NOMO-1 treated with dmso at 0.1 percent for 144 hours (cell line): ENCODE results near the gene TTC16.

Experiments
- DNase-seq: peaks from one replicate; lab custom pipeline; 2025; ENCODE audit not compliant: unreplicated experiment; lab: John Stamatoyannopoulos, UW

The TTC16 gene

GRCh38 chr9:127762111-127762676 is 46.3 kb downstream of the TTC16 start:
- DNase-seq, result no peak

GRCh38 chr9:127763918-127764384 is 48.1 kb downstream of the TTC16 start:
- DNase-seq, result no peak

- no peak for DNase-seq
Observed at GRCh38 chr9:127765418-127765817, 49.5 kb downstream of the TTC16 start.

GRCh38 chr9:127767410-127767809 is 51.5 kb downstream of the TTC16 start:
- DNase-seq, result no peak

- DNase-seq, result no peak
Observed at GRCh38 chr9:127767909-127768331, 52.0 kb downstream of the TTC16 start.

GRCh38 chr9:127768698-127769097 is 52.8 kb downstream of the TTC16 start:
- DNase-seq, result no peak

- no peak for DNase-seq
Observed at GRCh38 chr9:127769101-127769500, 53.2 kb downstream of the TTC16 start.

GRCh38 chr9:127769929-127770582 is 54.2 kb downstream of the TTC16 start:
- no peak for DNase-seq

GRCh38 chr9:127770583-127770904 is 54.7 kb downstream of the TTC16 start:
- DNase-seq, result no peak

GRCh38 chr9:127770905-127771569 is 55.2 kb downstream of the TTC16 start:
- peak; percentile 98 for DNase-seq

- no peak for DNase-seq
Observed at GRCh38 chr9:127771570-127772189, 55.8 kb downstream of the TTC16 start.

- DNase-seq, result no peak
Observed at GRCh38 chr9:127772603-127773002, 56.7 kb downstream of the TTC16 start.

GRCh38 chr9:127773272-127773671 is 57.4 kb downstream of the TTC16 start:
- no peak for DNase-seq

- DNase-seq, result no peak
Observed at GRCh38 chr9:127773981-127774380, 58.1 kb downstream of the TTC16 start.

- peak; percentile 66 for DNase-seq
Observed at GRCh38 chr9:127776195-127776923, 60.5 kb downstream of the TTC16 start.

GRCh38 chr9:127776924-127777289 is 61.0 kb downstream of the TTC16 start:
- no peak for DNase-seq

- DNase-seq, result no peak
Observed at GRCh38 chr9:127777368-127777980, 61.6 kb downstream of the TTC16 start.

- peak; percentile 78 for DNase-seq
Observed at GRCh38 chr9:127778280-127779135, 62.6 kb downstream of the TTC16 start, which contains the start of gene SH2D3C. TSS of gene SH2D3C (minus strand) at chr9:127778666. CDS start at chr9:127778627, 39 bp downstream.

GRCh38 chr9:127779136-127779981 is 63.5 kb downstream of the TTC16 start:
- DNase-seq, result peak; percentile 57
